Astrocyte of the spinal cord (primary cell): ENCODE measurements around the gene HK3.

Experiments
- DNase-seq: peaks from one replicate; pipeline ENCODE4 v3.0.0; 2011; ENCODE audit warnings: low read depth, low spot score
- H3K4me3 ChIP-seq: 2 replicates; pipeline ENCODE4 v1.5.1; 2011; ENCODE audit warnings: low read depth, mild to moderate bottlenecking, low read length, moderate library complexity
- in situ Hi-C: cut with HindIII; loops from 2 replicates; pipeline ENCODE4 v1.10.0; 2017; ENCODE audit warnings: low sequenced_read_pairs
- TF ChIP-seq, protein P1 (sequence below): IDR thresholded peaks from 2 replicates; pipeline ENCODE4 v1.5.1; 2012; ENCODE audit warnings: low read depth, mild to moderate bottlenecking, low read length, inconsistent platforms

Gene HK3, protein sequence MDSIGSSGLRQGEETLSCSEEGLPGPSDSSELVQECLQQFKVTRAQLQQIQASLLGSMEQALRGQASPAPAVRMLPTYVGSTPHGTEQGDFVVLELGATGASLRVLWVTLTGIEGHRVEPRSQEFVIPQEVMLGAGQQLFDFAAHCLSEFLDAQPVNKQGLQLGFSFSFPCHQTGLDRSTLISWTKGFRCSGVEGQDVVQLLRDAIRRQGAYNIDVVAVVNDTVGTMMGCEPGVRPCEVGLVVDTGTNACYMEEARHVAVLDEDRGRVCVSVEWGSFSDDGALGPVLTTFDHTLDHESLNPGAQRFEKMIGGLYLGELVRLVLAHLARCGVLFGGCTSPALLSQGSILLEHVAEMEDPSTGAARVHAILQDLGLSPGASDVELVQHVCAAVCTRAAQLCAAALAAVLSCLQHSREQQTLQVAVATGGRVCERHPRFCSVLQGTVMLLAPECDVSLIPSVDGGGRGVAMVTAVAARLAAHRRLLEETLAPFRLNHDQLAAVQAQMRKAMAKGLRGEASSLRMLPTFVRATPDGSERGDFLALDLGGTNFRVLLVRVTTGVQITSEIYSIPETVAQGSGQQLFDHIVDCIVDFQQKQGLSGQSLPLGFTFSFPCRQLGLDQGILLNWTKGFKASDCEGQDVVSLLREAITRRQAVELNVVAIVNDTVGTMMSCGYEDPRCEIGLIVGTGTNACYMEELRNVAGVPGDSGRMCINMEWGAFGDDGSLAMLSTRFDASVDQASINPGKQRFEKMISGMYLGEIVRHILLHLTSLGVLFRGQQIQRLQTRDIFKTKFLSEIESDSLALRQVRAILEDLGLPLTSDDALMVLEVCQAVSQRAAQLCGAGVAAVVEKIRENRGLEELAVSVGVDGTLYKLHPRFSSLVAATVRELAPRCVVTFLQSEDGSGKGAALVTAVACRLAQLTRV

DNA sequence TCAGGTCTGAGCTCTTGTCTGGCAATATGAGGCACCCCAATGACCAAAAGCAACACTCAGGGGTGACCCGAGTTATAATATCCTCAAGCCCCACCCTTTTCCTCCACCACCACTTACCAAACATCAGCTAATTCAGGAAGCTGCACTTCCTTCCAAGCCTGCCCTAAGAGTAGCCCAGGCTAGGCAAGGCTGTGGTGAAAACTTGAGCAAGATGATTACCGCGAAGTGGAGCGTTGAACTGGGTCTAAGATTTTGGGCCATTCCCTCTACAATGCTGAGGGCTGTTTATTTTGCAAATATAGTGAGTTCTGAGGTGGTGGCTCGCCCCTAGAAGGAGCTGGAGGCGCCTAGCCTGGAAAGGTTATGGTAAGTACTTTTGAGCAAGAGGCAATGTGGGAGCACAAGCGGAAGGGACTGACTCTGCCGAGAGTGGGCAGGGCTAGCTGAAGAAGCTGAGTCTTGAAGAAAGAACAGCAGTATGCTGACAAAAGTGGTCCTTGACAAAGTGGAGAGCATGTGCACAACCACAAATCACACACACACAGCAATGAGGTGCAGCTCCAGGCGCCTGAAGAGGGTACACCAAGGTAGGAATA lies at the start of gene HK3:
HK3 (minus strand) TSS at position 51 of the 596 bp plus-strand sequence. CDS start 3,187 bp downstream, outside the sequence.
- no peak within 1 kb of the TSS for H3K4me3 ChIP-seq
- in situ Hi-C loops, result no loop called here
- no peak for DNase-seq
- TF ChIP-seq, protein P1, sequence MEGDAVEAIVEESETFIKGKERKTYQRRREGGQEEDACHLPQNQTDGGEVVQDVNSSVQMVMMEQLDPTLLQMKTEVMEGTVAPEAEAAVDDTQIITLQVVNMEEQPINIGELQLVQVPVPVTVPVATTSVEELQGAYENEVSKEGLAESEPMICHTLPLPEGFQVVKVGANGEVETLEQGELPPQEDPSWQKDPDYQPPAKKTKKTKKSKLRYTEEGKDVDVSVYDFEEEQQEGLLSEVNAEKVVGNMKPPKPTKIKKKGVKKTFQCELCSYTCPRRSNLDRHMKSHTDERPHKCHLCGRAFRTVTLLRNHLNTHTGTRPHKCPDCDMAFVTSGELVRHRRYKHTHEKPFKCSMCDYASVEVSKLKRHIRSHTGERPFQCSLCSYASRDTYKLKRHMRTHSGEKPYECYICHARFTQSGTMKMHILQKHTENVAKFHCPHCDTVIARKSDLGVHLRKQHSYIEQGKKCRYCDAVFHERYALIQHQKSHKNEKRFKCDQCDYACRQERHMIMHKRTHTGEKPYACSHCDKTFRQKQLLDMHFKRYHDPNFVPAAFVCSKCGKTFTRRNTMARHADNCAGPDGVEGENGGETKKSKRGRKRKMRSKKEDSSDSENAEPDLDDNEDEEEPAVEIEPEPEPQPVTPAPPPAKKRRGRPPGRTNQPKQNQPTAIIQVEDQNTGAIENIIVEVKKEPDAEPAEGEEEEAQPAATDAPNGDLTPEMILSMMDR, result no peak

DNA sequence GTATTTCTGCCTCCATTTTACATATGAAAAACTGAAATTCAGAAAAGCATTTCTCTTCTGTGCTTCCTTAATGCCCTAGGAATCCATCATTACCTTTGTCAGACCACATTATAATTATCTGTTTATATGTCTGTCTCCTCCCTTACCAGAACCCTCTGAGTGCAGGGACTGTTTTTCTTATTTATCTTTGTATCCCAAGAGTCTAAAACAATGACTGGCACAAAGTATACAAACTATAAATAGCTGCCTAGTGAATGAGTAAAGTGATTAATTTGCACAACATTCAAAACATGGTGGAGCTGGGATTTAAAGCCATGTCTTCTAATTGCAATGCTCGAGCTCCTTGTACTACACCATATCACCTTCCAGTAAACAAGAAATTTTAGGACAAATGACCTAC lies 49.3 kb upstream of the HK3 start:
- in situ Hi-C loops, result no loop called here
- H3K4me3 ChIP-seq, result no peak overlapping the region
- DNase-seq, result no peak
- TF ChIP-seq, protein P1, result no peak

DNA sequence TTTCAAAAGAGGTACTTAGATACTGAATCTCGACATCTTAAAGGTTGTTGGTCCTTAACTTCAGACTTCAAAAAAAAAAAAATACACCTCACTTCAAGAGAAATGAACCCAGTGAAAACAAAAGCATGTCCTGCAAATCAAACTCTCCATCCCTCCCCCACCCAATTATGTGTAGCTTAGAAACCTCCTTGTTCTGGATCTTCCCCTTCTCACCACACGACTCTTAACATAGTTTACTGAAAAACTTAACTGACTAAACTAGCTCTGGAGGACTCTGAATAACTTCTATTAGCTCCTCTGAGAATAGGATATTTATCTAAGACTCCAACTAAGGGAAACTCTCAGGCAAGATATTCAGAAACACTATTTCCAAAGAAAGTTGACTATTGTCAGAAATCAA lies 48.7 kb upstream of the HK3 start:
- TF ChIP-seq, protein P1, result no peak
- H3K4me3 ChIP-seq, result no peak overlapping the region
- no peak for DNase-seq
- in situ Hi-C loops, result no loop called here

DNA sequence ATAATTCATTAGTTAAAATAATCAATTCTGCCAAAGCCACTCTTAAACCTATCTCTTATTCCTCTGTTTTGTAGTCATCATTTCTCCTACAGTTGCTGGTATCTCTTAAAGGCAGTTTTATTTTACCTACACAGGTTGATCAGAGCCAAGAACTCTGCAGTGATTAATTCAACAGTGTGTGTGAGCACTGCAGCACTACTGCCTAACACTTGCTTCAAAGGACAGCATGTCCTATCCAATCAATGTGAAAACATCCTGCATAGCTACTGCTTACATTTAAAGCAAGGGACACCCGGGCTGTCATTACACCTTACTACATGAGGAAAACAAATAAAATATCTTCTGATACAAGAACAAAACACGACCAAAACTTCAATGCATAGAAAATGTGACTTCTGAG lies 45.1 kb upstream of the HK3 start:
- in situ Hi-C loops, result no loop called here

DNA sequence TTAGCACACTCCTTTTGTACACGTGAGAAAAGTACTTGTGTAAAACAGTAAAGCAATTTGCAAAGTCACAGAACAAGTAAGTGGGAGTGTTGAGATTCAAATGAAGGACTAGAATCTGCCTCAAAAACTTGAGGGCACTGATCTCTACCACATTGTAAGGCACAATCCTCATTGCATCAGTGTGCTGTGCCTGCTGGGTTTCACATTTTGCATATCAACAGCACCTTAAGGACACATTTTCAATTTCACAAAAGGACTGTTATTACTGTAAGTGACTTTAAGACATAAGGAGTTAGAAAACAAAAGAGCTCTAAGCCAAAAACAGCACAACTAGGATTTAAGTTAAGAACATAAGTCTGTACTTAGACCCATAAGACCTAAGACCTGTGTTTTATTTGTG lies 44.7 kb upstream of the HK3 start:
- TF ChIP-seq, protein P1, result no peak
- no peak for DNase-seq
- no peak overlapping the region for H3K4me3 ChIP-seq
- in situ Hi-C loops, result no loop called here

More for the DNA sequence above, 45.1 kb upstream of the HK3 start:
- TF ChIP-seq, protein P1, result no peak
- no peak for DNase-seq
- no peak overlapping the region for H3K4me3 ChIP-seq

DNA sequence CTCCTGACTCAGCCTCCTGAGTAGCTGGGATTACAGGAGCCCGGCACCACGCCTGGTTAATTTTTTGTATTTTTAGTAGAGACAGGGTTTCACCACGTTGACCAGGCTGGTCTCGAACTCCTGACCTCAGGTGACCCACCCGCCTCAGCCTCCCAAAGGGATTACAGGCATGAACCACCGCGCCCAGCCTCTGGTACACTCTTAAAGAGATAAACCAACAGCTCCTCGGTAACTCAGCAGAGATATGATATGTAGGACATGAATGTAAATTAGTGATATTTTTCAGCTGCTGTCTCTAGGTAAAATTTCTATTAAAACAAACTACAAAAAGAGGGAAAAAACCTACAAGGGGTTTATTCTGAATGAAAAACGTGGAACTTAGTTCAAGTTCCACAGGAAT lies 42.8 kb upstream of the HK3 start:
- in situ Hi-C loops, result no loop called here
- no peak overlapping the region for H3K4me3 ChIP-seq
- TF ChIP-seq, protein P1, result no peak
- no peak for DNase-seq
